GM19324 (cell line): ENCODE measurements around the gene NCBP2L.

Experiments used
- ATAC-seq: cut with Tn5 transposase; IDR thresholded peaks from one replicate; pipeline ENCODE4 v1.9.1; 2021; ENCODE audit warnings: mild to moderate bottlenecking, moderate library complexity; ENCODE audit not compliant: unreplicated experiment, low FRiP score

NCBP2L gene

DNA sequence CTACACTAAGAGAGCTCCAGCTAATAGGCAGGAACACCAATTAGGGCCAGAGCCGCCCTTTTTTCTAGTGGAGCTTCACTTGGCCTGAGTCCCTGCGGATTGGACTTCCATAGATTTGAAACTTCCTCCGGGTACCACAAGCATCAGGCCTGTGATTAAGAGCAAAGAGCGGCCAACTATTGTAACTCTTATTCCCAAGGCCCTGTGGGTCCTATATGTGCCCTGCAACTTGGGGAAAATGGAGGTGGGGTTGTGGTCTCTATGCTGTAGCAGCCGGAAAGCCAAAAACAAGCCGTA, at the start of gene NCBP2L:
TSS of gene NCBP2L (plus strand) at position 198 of the 297 bp plus-strand sequence. CDS start 16,488 bp downstream, outside the sequence.
- ATAC-seq = no peak

DNA sequence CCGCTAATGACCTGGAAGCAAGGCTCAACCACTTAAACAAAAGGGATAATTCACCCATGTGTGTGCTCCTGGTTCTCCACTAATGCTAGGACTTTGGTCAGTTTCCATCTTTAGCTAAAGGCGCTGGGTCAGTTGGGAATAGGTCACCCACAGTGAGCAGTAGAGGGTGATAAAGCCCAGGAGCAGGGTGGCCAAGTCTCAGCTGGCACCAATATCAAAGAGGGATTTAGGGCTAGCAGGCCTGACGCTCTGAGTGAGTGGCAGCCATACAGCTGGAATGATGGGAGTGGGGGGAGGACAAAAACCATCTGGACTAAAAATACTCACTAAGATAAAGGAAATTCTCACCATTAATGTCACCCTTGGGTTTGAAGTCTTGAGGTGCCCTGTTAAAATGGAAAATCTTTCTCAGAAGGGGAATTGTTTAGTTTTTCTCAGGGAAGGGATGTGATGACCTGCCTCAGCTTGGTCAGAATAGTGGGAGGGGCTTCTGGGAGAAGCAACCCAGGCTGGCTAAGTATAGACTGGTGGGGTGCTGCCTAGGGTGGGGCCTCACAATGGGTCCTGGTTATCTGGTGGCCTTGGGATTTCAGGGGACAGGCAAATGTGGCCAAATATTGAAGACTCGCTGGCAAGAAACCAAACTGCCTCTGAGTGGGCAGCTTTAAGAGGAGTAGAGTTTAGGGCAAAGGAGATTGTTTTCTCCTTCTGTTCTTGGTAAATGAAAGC, 49.0 kb upstream of the NCBP2L start:
- no peak for ATAC-seq

DNA sequence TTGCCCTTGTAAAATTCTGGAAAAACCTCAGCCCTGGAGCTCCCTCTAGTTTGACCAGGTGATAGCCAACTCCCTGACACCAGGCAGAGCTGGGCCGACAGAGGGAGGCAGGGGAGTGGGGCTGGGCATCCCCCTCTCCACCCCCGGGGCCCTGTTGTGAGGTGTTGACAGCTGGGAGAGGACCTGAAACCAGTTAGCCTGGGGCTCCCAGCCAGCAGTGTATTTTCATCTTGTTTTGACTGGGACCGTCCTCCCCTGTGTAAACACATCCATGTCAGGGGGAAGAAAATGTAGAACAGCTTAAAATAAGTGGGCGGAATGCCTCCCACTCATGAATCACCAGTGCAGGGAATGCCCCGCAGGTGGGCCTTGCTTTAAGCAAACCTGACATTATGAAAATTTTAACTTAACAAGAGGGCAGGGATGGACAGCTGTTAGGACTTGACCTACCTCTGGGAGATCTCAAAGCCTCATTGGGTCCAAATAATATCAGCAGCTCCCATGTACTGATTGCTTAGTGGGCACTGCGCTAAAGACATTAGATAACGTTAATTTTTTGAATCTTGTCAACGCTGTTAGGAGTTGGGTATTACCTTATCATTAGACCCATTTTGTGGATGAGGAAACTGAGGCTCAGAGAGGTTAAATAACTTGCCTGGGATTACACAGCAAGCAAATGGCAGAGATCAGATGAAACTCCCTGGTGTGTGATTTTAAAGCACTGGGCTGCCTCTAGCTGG, 47.8 kb upstream of the NCBP2L start:
- peak; percentile 52 for ATAC-seq

DNA sequence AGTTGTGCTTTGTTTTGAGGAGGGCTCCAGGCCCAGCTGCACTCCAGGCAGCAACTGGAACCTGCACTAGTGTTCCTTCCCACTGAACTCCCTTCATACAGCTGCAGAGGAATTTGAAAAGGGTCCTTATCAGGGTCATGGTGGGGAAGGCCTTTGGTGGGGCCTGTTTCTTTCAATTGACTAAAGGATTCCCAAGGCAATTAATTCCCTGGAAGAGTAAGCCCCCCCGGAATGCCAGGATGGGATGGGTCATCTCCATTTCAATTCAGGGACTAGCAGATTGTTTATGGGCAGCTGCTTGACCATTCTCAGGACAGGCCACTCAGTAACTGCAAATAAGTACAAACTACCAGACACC, 47.3 kb upstream of the NCBP2L start:
- no peak for ATAC-seq

DNA sequence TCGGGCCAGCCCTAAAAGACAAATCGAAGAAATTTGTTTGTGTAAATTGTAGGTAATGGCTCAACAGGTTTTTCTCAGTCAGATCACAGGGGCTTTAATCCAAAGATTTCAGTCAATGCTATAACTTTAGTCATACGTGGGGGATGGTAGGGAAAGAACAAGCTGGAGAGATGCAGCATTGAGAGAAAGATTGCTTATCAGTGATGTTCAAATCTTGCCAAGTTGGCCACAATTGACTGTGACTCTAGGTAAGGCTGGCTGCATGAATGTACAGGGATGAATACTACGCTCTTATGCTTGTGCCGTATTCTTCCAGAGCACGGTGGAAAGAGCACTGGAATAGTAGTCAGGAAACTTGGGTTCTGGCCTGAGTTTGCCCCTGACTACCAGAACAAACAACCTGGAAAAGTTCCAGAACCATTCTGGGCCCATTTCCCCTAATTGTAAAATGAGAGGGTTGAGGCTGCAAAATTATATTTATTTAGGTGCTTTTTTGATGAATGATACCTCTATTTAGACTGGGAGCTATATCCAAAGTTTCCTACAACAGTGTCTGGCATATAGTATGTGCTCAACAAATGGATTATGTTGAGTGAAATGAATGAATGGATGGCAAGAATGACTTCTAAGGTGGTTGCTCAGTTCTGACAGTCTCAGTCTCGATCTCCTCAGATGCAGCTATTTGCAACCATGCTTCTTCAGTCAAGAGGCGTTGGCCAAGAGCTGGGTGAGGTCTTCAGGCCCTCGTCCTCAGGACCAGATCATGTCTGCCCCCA, 46.4 kb upstream of the NCBP2L start:
- no peak for ATAC-seq

DNA sequence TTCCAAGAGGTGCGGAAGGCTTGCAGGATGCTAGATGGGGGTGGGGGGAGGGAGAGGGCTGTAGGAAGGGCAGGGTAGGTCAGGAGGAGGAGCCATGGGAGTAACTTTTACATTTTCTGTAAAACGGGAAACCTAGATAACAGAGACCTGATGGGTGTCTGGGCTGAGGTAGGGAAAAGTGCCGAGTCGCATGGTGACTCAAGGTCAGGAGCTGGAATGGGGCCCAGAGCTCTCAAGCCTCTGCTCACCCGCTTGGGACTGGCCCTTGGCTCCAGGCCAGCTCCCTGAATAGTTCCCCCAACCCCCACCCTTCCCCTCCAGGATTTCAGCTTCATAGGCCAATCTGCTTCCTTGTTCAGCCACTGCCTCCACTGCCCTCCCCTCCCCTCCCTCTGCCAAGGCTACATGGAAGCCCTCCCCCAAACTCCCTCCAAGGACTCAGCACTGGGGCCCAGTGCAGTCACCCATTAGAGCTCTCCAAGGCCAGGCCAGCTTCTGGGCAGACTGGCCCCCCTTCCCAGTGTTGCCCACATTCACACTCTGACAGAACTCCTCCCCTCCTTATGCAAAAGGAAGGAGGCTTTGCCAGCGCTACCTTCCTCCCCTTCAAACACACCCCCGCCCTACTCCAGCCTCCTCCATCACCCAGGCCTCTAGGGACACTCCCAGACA, 45.6 kb upstream of the NCBP2L start:
- ATAC-seq = no peak

DNA sequence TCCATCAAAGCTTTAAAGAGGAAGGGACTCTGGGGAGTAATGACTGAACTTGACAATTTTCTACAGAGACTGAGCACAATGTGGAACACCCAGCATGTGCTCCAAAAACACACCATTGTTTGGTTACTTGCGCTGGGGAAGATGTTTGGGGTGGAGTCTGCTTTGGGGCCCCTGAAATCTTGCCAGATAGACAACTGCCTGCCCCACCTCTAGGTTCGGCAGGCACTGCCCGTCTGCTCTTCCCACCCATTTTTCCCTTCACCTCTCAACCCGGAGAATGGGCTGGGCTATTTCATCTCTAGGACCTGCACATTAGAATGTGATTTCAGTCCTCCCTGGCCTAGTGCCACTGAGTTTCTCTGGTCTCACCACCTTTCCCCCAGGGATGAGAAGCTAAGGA, 43.8 kb upstream of the NCBP2L start:
- ATAC-seq = no peak

DNA sequence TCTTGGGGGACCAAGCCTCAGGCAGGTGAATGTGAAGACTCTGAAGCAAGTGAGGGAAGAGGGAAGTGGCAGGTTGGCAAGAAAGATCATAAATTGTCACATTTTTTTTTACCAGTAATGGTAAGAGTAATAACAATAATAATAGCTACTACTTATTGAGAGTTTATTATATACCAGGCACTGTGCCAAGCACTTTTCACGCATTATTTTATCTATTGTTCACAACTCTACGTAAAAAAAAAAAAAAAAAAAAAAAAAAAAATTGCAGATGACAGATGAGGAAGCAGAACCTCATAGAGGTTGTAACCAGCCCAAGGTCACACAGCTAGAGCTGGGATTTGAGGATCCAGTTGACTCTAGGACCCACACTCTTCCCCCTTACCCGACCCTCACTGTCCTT, 42.9 kb upstream of the NCBP2L start:
- ATAC-seq = no peak

GRCh38 chrX:107736781-107737531, 40.6 kb upstream of the NCBP2L start:
- no peak for ATAC-seq

DNA sequence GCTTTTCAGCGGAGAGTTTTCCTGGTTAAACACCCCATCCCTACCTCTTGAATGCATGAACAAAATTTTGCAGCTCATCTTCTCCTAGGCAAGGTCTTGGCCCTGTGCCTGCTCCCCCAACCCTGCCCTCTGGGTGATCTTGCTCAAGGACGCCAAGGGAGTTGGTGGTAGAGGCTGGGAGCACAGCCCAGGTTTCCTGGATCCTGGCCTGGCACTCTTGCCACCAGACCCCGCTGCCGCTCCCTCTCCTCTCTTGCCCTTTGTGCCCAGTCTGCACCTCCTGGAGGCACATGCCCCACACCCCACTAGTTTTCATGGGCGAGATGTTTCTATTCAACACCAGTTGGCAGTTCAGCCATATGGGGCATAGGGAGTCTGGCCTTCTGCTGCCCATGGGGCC, 39.3 kb upstream of the NCBP2L start:
- no peak for ATAC-seq

- no peak for ATAC-seq
These were observed 38.8 kb upstream of the NCBP2L start for GRCh38 chrX:107738768-107739167.

GRCh38 chrX:107739541-107739940, 38.0 kb upstream of the NCBP2L start:
- ATAC-seq = no peak

DNA sequence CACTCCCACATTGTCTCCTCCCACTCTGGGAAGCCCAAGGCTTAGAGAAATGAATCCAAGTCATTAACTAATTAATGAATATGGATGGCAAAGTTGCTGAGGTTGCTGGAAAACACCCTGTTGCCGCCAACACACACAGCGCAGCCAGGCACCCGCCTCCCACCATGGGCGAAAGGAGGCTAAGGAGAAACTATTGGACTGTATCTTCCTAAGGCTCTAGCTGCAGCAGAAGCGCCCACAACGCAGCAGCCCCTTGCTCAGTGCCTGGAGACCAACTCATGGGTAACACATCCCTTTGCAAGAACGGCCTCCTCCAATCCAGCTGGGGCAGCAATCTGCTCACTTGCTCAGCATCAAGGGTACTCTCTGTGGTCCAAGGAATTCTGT, 36.1 kb upstream of the NCBP2L start:
- ATAC-seq = peak; percentile 4

GRCh38 chrX:107742700-107743191, 34.8 kb upstream of the NCBP2L start:
- ATAC-seq = no peak

GRCh38 chrX:107743995-107744394, 33.5 kb upstream of the NCBP2L start:
- no peak for ATAC-seq

DNA sequence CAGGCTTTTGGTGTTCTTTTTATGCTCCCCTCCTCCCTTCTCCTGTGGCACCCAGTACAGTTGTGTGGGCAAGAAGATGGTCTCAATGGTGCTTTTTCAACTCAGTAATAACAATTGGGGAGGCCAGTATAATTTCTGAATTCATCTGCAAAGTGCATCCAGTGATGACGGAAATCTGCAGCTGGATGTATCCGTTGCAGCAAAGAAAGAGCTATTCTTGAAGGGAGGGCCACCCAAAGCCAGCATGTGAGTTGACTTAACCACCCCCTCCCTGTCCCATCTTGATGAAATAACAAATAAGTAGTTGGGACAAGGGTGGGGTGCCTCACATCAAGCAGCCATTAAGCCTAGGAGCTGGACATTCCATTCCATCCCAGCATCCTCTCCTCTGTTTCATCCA, 32.7 kb upstream of the NCBP2L start:
- ATAC-seq = no peak

GRCh38 chrX:107747596-107748161, 29.9 kb upstream of the NCBP2L start:
- no peak for ATAC-seq

GRCh38 chrX:107748506-107748905, 29.0 kb upstream of the NCBP2L start:
- ATAC-seq = no peak

DNA sequence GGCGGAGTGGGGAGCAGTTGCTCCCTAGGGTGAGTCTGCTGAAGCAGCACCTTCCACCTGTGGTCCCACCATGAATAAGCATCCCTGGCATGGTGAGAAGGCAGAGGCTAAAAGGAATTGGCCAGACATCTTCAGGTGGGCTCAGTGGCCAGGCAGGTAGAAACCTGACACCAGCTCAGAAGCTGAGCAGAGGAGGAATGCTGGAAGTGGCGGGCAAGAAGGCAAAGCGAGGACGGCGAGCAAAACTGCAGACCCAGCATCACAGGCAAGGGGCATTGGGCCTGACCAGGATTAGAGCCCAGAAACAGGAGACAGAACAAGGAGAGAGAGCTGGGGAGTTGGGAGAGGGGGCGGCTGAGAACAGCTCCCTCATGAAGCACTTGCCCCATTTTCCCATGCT, 27.3 kb upstream of the NCBP2L start:
- no peak for ATAC-seq
